CD4-positive, CD25-positive, alpha-beta regulatory T cell (primary cell): ENCODE data around the gene STIM2. TPM values are rescaled to one million over a fixed set of nuclear protein-coding genes. Genes with fewer than 3 reads are reported as not detected.

ENCODE experiments used
- ATAC-seq, 2 donors: fragments of 150-1000 bp; cut with Tn5 transposase; one replicate each; pipeline ENCODE4 v1.10.0; 2021; ENCODE audit warnings: low read depth in 2 of 2, moderate number of reproducible peaks in 2 of 2, moderate library complexity in 1 of 2
- DNase-seq, 3 donors: peaks; one replicate each; pipeline versions ENCODE4 v3.0.0 to v3.0.0-alpha.2; 2012 to 2022; ENCODE audit warnings: mixed read lengths in 1 of 3
- H3K27ac ChIP-seq: one replicate; pipeline ENCODE4 v1.7.0; 2013; ENCODE audit warnings: mild to moderate bottlenecking, low read length; ENCODE audit not compliant: insufficient read depth, poor library complexity, severe bottlenecking
- H3K27me3 ChIP-seq: one replicate; pipeline ENCODE4 v1.7.0; 2013; ENCODE audit warnings: low read length; ENCODE audit not compliant: control insufficient read depth, insufficient read depth
- H3K36me3 ChIP-seq: one replicate; pipeline ENCODE4 v1.7.0; 2013; ENCODE audit warnings: mild to moderate bottlenecking, low read length, moderate library complexity; ENCODE audit not compliant: control insufficient read depth, insufficient read depth
- H3K4me1 ChIP-seq: 2 replicates; pipeline ENCODE4 v1.7.0; 2013; ENCODE audit warnings: mild to moderate bottlenecking, low read length; ENCODE audit not compliant: insufficient read depth, control insufficient read depth, poor library complexity, severe bottlenecking
- H3K4me3 ChIP-seq: one replicate; pipeline ENCODE4 v1.7.0; 2013; ENCODE audit warnings: low read depth, mild to moderate bottlenecking, low read length, moderate library complexity
- H3K9me3 ChIP-seq, 2 experiments: 1 replicate in 1 of 2; 2 replicates in 1 of 2; pipeline ENCODE4 v1.7.0; 2013; ENCODE audit warnings: low read length in 2 of 2, mild to moderate bottlenecking in 1 of 2, moderate library complexity in 1 of 2; ENCODE audit not compliant: control insufficient read depth in 2 of 2
- H3K27ac Mint-ChIP-seq, 3 donors: one replicate each; pipeline ENCODE4 v1.8.0; 2020 to 2022; ENCODE audit warnings: mild to moderate bottlenecking in 3 of 3, mixed read lengths in 3 of 3, moderate library complexity in 2 of 3
- H3K27me3 Mint-ChIP-seq: one replicate; pipeline ENCODE4 v1.8.0; 2022; ENCODE audit warnings: mild to moderate bottlenecking, mixed read lengths
- H3K36me3 Mint-ChIP-seq: one replicate; pipeline ENCODE4 v1.8.0; 2020; ENCODE audit warnings: mixed read lengths
- H3K4me1 Mint-ChIP-seq, 4 donors: one replicate each; pipeline ENCODE4 v1.8.0; 2020 to 2022; ENCODE audit warnings: mixed read lengths in 4 of 4, mild to moderate bottlenecking in 1 of 4
- H3K4me3 Mint-ChIP-seq, 4 donors: one replicate each; pipeline ENCODE4 v1.8.0; 2020 to 2022; ENCODE audit warnings: mild to moderate bottlenecking in 4 of 4, mixed read lengths in 4 of 4, moderate library complexity in 3 of 4
- H3K9me3 Mint-ChIP-seq, 7 donors: one replicate each; pipeline ENCODE4 v1.8.0; 2020 to 2022; ENCODE audit warnings: mixed read lengths in 7 of 7, mild to moderate bottlenecking in 3 of 7, moderate library complexity in 2 of 7
- polyA plus RNA-seq, 4 donors: library from polyadenylated mRNA; unstranded; fragments of 300-500 nt; fragmentation: Illumina TruSeq; gene quantifications; one replicate each; pipeline ENCODE4 v1.2.3, GENCODE V29; 2021
- total RNA-seq: library from RNA; stranded (reverse); gene quantifications from one replicate; pipeline ENCODE4 v1.2.3, GENCODE V29; 2022

The STIM2 gene
- total and polyA plus RNA-seq, 5 donors from 2014 or later: 20.2 to 83.4 (median 24.5) TPM

- Histone ChIP-seq H3K27me3 (no peaks in the 10 kb centered on the region), H3K9me3 (no peaks in the 10 kb centered on the region), H3K4me3 (no peak overlapping the region), H3K36me3 (no peaks in the 10 kb centered on the region), H3K4me1 (peaks cover 7% of the 10 kb centered on the region), H3K27ac (no peak overlapping the region)
- no peak for DNase-seq
- peaks cover 0 to 3% (median 0%) of the 10 kb centered on the region in 7 donors for H3K9me3 Mint-ChIP-seq
- peaks cover 14% of the 10 kb centered on the region for H3K36me3 Mint-ChIP-seq
- peak overlapping the region in 1 of 3 donors; percentile 11 for H3K27ac Mint-ChIP-seq
- no peaks in the 10 kb centered on the region for H3K27me3 Mint-ChIP-seq
- H3K4me1 Mint-ChIP-seq: peaks cover 41 to 80% (median 53%) of the 10 kb centered on the region in 4 donors
- no peak overlapping the region for H3K4me3 Mint-ChIP-seq
- no peak for ATAC-seq
These were observed 82.8 kb downstream of the STIM2 start for GRCh38 chr4:26943391-26943790.

DNA sequence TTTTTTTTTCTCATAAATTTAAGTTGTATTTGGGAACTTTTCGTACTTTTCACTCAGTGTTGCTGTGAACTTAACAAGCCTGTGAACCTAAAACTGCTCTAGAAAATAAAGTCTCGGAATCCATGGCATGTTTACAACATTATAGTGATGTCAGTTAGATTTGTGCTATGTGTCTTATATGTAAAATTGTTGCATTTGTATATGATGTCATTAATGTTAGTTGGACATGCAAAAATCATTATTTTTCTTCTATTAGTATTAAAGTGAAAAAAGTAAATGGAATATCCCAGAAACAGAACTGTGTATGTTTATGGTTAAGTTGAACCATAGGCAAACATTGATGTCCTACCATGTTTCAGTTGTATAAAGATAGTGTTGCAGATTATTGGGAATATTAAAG lies 85.2 kb downstream of the STIM2 start:
- ATAC-seq: no peak
- H3K27me3 ChIP-seq: no peaks in the 10 kb centered on the region
- peaks cover 6% of the 10 kb centered on the region for H3K4me1 ChIP-seq
- no peak overlapping the region for H3K27ac ChIP-seq
- H3K4me1 Mint-ChIP-seq: peaks cover 34 to 62% (median 38%) of the 10 kb centered on the region in 4 donors
- H3K36me3 ChIP-seq: peaks cover 3% of the 10 kb centered on the region
- no peak overlapping the region for H3K4me3 ChIP-seq
- H3K27me3 Mint-ChIP-seq: no peaks in the 10 kb centered on the region
- H3K4me3 Mint-ChIP-seq: no peak overlapping the region
- peaks cover 4 to 6% of the 10 kb centered on the region in 2 experiments for H3K9me3 ChIP-seq
- H3K9me3 Mint-ChIP-seq: peaks cover 0 to 4% (median 0%) of the 10 kb centered on the region in 7 donors
- H3K27ac Mint-ChIP-seq: no peak overlapping the region
- peaks cover 19% of the 10 kb centered on the region for H3K36me3 Mint-ChIP-seq
- DNase-seq: no peak

- no peak overlapping the region for H3K27ac ChIP-seq
- peaks cover 3% of the 10 kb centered on the region for H3K36me3 ChIP-seq
- Mint-ChIP-seq H3K4me1 (peaks cover 28 to 63% (median 38%) of the 10 kb centered on the region in 4 donors), H3K9me3 (peaks cover 0 to 6% (median 2%) of the 10 kb centered on the region in 7 donors), H3K36me3 (peaks cover 30% of the 10 kb centered on the region), H3K27ac (no peak overlapping the region), H3K4me3 (no peak overlapping the region), H3K27me3 (no peaks in the 10 kb centered on the region)
- ATAC-seq (no peak), DNase-seq (no peak)
- H3K27me3 ChIP-seq: no peaks in the 10 kb centered on the region
- peaks cover 4 to 6% of the 10 kb centered on the region in 2 experiments for H3K9me3 ChIP-seq
- no peak overlapping the region for H3K4me3 ChIP-seq
- no peaks in the 10 kb centered on the region for H3K4me1 ChIP-seq
These were observed 86.7 kb downstream of the STIM2 start for GRCh38 chr4:26947318-26947717.

- Histone ChIP-seq H3K36me3 (peaks cover 3% of the 10 kb centered on the region), H3K4me1 (no peaks in the 10 kb centered on the region), H3K27me3 (no peaks in the 10 kb centered on the region), H3K27ac (no peak overlapping the region), H3K9me3 (peaks cover 4 to 6% of the 10 kb centered on the region in 2 experiments), H3K4me3 (no peak overlapping the region)
- H3K36me3 Mint-ChIP-seq: peaks cover 23% of the 10 kb centered on the region
- H3K4me3 Mint-ChIP-seq: no peak overlapping the region
- H3K9me3 Mint-ChIP-seq: peaks cover 0 to 6% (median 2%) of the 10 kb centered on the region in 7 donors
- H3K4me1 Mint-ChIP-seq: peaks cover 24 to 56% (median 34%) of the 10 kb centered on the region in 4 donors
- H3K27me3 Mint-ChIP-seq: no peaks in the 10 kb centered on the region
- no peak overlapping the region for H3K27ac Mint-ChIP-seq
- DNase-seq (no peak), ATAC-seq (no peak)
These were observed 89.8 kb downstream of the STIM2 start for GRCh38 chr4:26950446-26950845.

DNA sequence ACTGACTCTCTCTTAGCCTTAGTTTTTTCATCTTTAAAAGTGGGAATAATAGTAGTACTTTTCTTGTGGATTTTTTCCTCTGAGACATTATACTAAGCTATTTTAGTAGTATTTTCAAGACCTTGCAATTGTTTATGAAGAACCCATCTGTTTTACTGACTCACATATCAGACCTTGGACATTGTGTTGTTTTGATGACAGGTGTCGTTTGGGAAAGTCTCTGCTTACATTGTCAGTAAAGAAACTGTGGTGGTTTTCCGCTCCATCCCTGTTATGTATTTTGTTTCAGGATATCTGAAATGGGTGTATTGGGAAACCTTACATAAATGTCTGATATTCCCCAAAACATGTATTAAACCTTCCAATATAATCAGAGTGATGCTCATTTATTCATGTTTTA lies 92.2 kb downstream of the STIM2 start:
- no peaks in the 10 kb centered on the region for H3K4me1 ChIP-seq
- H3K36me3 ChIP-seq: peaks cover 3% of the 10 kb centered on the region
- no peak overlapping the region for H3K27ac Mint-ChIP-seq
- H3K27me3 ChIP-seq: no peaks in the 10 kb centered on the region
- no peak overlapping the region for H3K4me3 ChIP-seq
- no peak overlapping the region for H3K4me3 Mint-ChIP-seq
- H3K27ac ChIP-seq: no peak overlapping the region
- peaks cover 23% of the 10 kb centered on the region for H3K36me3 Mint-ChIP-seq
- peaks cover 4 to 6% of the 10 kb centered on the region in 2 experiments for H3K9me3 ChIP-seq
- no peaks in the 10 kb centered on the region for H3K27me3 Mint-ChIP-seq
- ATAC-seq (no peak), DNase-seq (no peak)
- peaks cover 21 to 52% (median 32%) of the 10 kb centered on the region in 4 donors for H3K4me1 Mint-ChIP-seq
- H3K9me3 Mint-ChIP-seq: peaks cover 0 to 6% (median 2%) of the 10 kb centered on the region in 7 donors

DNA sequence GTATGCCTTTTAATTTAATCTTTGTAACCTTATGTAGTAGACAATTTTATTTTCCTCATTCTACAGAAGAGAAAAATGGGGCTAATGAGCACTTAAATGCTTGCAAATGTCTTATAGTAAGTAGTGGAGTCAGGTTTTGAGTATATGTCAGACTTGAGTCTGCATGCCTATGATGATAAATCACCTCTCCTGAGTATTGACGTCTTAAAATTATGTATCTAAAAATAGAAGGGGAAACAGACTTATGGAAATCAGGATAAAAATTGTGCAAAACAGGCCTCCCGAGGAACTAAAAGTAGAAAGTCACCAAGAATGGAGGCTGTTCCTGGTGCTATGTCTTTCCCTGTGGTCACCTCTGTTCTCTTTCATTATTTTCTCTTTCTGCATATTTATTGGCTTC lies 92.7 kb downstream of the STIM2 start:
- Mint-ChIP-seq H3K27ac (no peak overlapping the region), H3K36me3 (peaks cover 19% of the 10 kb centered on the region), H3K27me3 (no peaks in the 10 kb centered on the region), H3K4me3 (no peak overlapping the region), H3K9me3 (peaks cover 0 to 6% (median 2%) of the 10 kb centered on the region in 7 donors), H3K4me1 (peaks cover 24 to 51% (median 34%) of the 10 kb centered on the region in 4 donors)
- ATAC-seq: no peak
- no peaks in the 10 kb centered on the region for H3K27me3 ChIP-seq
- no peaks in the 10 kb centered on the region for H3K4me1 ChIP-seq
- H3K9me3 ChIP-seq: peaks cover 4 to 6% of the 10 kb centered on the region in 2 experiments
- no peak for DNase-seq
- no peak overlapping the region for H3K27ac ChIP-seq
- no peak overlapping the region for H3K4me3 ChIP-seq
- H3K36me3 ChIP-seq: peaks cover 3% of the 10 kb centered on the region

DNA sequence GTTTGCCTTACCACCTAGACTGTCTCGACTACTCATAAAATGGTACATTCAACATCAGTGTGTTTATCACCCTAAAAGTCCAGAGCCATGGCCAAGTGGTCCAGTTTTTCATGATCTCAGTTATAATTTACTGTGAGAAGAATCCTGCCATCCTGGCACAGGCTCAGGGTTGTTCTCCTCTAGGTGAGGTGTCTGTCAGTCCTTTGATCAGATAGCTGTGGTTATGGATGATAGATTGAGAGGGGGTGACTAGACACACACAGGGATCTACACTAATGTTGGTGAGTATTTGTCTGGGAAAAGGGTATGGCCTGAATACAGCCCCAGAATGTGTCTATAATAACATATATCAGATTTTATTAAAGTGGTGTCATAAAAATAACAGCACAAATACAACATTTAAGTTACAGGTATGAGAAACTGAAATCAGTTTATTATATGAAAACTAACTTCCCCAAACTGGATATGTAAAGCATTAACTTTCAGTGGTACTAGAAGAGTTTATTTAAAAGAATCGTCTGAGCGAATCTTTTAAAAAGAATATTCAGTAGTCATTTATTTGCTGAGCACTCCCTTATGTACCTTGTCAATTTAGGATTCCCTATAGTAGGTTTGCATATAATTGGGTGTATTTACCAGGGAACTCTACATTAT lies 93.3 kb downstream of the STIM2 start:
- peaks cover 4 to 6% of the 10 kb centered on the region in 2 experiments for H3K9me3 ChIP-seq
- peaks cover 29 to 56% (median 39%) of the 10 kb centered on the region in 4 donors for H3K4me1 Mint-ChIP-seq
- DNase-seq (no peak), ATAC-seq (no peak)
- H3K27me3 ChIP-seq: no peaks in the 10 kb centered on the region
- H3K4me3 ChIP-seq: no peak overlapping the region
- peaks cover 3% of the 10 kb centered on the region for H3K36me3 ChIP-seq
- peaks cover 0 to 6% (median 2%) of the 10 kb centered on the region in 7 donors for H3K9me3 Mint-ChIP-seq
- H3K4me1 ChIP-seq: peaks cover under 1% of the 10 kb centered on the region
- peaks cover 20% of the 10 kb centered on the region for H3K36me3 Mint-ChIP-seq
- no peak overlapping the region for H3K27ac Mint-ChIP-seq
- no peak overlapping the region for H3K27ac ChIP-seq
- no peak overlapping the region for H3K4me3 Mint-ChIP-seq
- H3K27me3 Mint-ChIP-seq: no peaks in the 10 kb centered on the region

GRCh38 chr4:26955241-26955640 lies 94.6 kb downstream of the STIM2 start:
- H3K4me1 ChIP-seq: peaks cover 10% of the 10 kb centered on the region
- Mint-ChIP-seq H3K27ac (no peak overlapping the region), H3K9me3 (peaks cover 0 to 6% (median 0%) of the 10 kb centered on the region in 7 donors), H3K4me3 (no peak overlapping the region), H3K4me1 (peaks cover 41 to 65% (median 49%) of the 10 kb centered on the region in 4 donors), H3K36me3 (peaks cover 19% of the 10 kb centered on the region), H3K27me3 (no peaks in the 10 kb centered on the region)
- ATAC-seq: no peak
- no peak overlapping the region for H3K4me3 ChIP-seq
- no peaks in the 10 kb centered on the region for H3K27me3 ChIP-seq
- H3K9me3 ChIP-seq: peaks cover 2 to 5% of the 10 kb centered on the region in 2 experiments
- no peak overlapping the region for H3K27ac ChIP-seq
- peaks cover under 1% of the 10 kb centered on the region for H3K36me3 ChIP-seq
- DNase-seq: no peak
